Endodermal cell (in vitro differentiated cells): Measurements from ENCODE around the gene MRPL45. TPM values are rescaled to one million over a fixed set of nuclear protein-coding genes. Genes with fewer than 3 reads are reported as not detected.
"Not testable (repeated sequence)": the region's sequence is repeated elsewhere in the genome, so short reads cannot be mapped to it uniquely, and the experiment has no call there.

Source experiments
- DNase-seq: peaks from one replicate; pipeline ENCODE4 v3.0.0-alpha.2; 2017
- H3K27ac ChIP-seq: 2 replicates; pipeline ENCODE4 v1.5.1; 2013; ENCODE audit warnings: mild to moderate bottlenecking, low read depth, low read length, moderate library complexity
- H3K27me3 ChIP-seq: 2 replicates; pipeline ENCODE4 v1.6.1; 2013; ENCODE audit warnings: mild to moderate bottlenecking, low read length, moderate library complexity; ENCODE audit not compliant: insufficient read depth, control insufficient read depth, poor library complexity, severe bottlenecking
- H3K36me3 ChIP-seq: 2 replicates; pipeline ENCODE4 v1.7.0; 2013; ENCODE audit warnings: mild to moderate bottlenecking, low read length, moderate library complexity; ENCODE audit not compliant: control insufficient read depth, insufficient read depth
- H3K4me1 ChIP-seq: one replicate; pipeline ENCODE4 v1.7.0; 2013; ENCODE audit warnings: low read length; ENCODE audit not compliant: control insufficient read depth, insufficient read depth
- H3K4me3 ChIP-seq: 2 replicates; pipeline ENCODE4 v1.5.1; 2013; ENCODE audit warnings: mild to moderate bottlenecking, low read length, moderate library complexity
- H3K9ac ChIP-seq: 2 replicates; pipeline ENCODE4 v1.6.1; 2013; ENCODE audit warnings: mild to moderate bottlenecking, low read length, moderate library complexity; ENCODE audit not compliant: poor library complexity, severe bottlenecking; ENCODE audit errors: extremely low read depth
- H3K9me3 ChIP-seq: 2 replicates; pipeline ENCODE4 v1.6.1; 2013; ENCODE audit warnings: mild to moderate bottlenecking, low read length, moderate library complexity; ENCODE audit not compliant: control insufficient read depth
- H3K27ac Mint-ChIP-seq: 2 replicates; pipeline ENCODE4 v1.8.0; 2020; ENCODE audit warnings: mixed read lengths
- H3K27me3 Mint-ChIP-seq: 2 replicates; pipeline ENCODE4 v1.8.0; 2021; ENCODE audit warnings: mild to moderate bottlenecking, mixed read lengths; ENCODE audit not compliant: insufficient read depth
- H3K36me3 Mint-ChIP-seq: 2 replicates; pipeline ENCODE4 v1.8.0; 2020; ENCODE audit warnings: low read depth, mixed read lengths
- H3K4me1 Mint-ChIP-seq: 2 replicates; pipeline ENCODE4 v1.8.0; 2020; ENCODE audit warnings: mixed read lengths
- H3K4me3 Mint-ChIP-seq: 2 replicates; pipeline ENCODE4 v1.8.0; 2020; ENCODE audit warnings: mild to moderate bottlenecking, moderate library complexity, mixed read lengths
- H3K9me3 Mint-ChIP-seq: 2 replicates; pipeline ENCODE4 v1.8.0; 2020; ENCODE audit warnings: mild to moderate bottlenecking, mixed read lengths
- WGBS, 2 experiments: methylation state at CpG; one replicate each; pipeline versions ENCODE4 v1.1.5 to v1.1.7; 2013; ENCODE audit warnings: missing lambda C conversion rate in 2 of 2, mixed read lengths in 1 of 2; ENCODE audit not compliant: insufficient coverage in 1 of 2, insufficient read length in 1 of 2; 5-methylcytosine and 5-hydroxymethylcytosine counted together
- total RNA-seq, 2 donors: library from RNA; stranded (reverse); fragmentation: NEBNext Ultra II Directional in 1 of 2; extraction: Animal tissue kit (Norgen Biotek cat#: 25700) in 1 of 2; gene quantifications; 2 replicates in 1 of 2; 3 replicates in 1 of 2; pipeline ENCODE4 v1.2.1, GENCODE V29; 2021

MRPL45 gene
- total RNA-seq, 2 donors from 2014 or later: 48.8 to 51.9 TPM

DNA sequence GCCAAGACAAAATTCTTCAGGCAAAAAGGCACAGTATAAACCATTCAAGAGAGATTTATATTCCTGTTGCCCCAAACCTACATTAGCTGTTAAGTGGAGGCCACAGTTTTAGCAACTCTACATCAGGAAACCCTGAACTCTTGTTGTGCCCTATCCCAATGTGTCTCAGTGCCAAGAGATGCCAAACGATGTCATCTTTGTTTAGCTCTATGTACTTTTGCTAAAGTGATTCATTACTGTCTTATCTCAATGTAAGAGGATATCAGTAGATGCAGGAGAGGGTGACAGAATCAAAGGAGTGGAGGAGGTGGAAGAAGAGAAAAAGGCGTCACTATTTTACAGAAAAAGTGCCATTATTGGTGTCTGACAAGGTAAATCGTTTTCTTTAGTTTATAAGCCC lies 28.8 kb upstream of the MRPL45 start:
- not testable (repeated sequence) for H3K4me3 Mint-ChIP-seq, H3K4me1 ChIP-seq, H3K9ac ChIP-seq, H3K36me3 ChIP-seq, H3K27ac Mint-ChIP-seq, H3K27me3 Mint-ChIP-seq, H3K27ac ChIP-seq, H3K27me3 ChIP-seq, H3K4me3 ChIP-seq, H3K9me3 Mint-ChIP-seq, H3K9me3 ChIP-seq, DNase-seq, H3K36me3 Mint-ChIP-seq
- H3K4me1 Mint-ChIP-seq: peaks cover 17% of the 10 kb centered on the region
- WGBS, 2 experiments: 64 to 88% methylated on average over 2 of the region's 3 CpGs

DNA sequence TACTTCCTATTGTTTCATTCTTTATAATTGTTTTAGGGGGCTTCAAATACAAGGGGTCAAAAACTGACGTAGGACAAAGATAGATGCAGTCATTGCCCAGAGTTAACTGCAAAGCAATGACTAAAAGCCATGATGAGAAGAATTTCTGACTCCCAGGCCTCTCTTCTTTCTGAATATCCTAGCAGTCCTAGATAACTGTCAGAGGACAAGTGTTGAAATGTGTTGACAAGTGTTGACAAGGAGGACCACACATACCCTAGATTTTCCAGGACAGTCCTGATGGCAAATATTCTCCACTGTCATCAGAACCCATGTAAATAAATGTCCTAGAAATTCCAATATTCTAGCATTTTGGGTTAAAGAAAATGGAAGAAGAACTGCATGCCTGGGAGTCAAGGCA lies 27.9 kb upstream of the MRPL45 start:
- not testable (repeated sequence) for H3K27ac Mint-ChIP-seq, H3K27me3 Mint-ChIP-seq, H3K4me1 ChIP-seq, H3K36me3 ChIP-seq, H3K4me3 ChIP-seq, H3K9ac ChIP-seq, H3K4me3 Mint-ChIP-seq, H3K36me3 Mint-ChIP-seq, H3K27me3 ChIP-seq, DNase-seq, H3K9me3 ChIP-seq, H3K27ac ChIP-seq, H3K9me3 Mint-ChIP-seq
- peaks cover 17% of the 10 kb centered on the region for H3K4me1 Mint-ChIP-seq
- 100% methylated on average over 1 of the region's 1 CpG; no CpG with 5 or more reads in 1 of the 2 experiments for WGBS, 2 experiments

DNA sequence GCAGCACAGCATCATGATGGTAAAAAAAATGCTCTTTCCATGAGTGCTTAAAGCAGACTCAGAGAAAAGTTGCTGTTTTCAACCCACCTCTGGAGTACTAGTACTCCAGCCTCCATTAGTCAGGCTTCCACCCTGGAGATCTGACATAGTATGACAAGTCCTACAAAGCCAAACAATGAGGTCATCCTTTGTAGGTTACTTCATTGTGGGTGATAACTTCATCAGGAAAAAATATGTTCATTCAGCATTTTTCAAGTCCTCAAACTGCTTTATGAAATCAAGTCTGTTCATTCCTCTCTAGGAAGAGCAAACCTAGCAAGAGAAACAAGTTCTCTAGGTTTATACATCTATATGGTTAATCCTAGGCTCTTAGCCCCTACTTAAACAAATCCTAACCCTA lies 27.4 kb upstream of the MRPL45 start:
- not testable (repeated sequence) for H3K9me3 Mint-ChIP-seq, DNase-seq, H3K4me3 Mint-ChIP-seq

DNA sequence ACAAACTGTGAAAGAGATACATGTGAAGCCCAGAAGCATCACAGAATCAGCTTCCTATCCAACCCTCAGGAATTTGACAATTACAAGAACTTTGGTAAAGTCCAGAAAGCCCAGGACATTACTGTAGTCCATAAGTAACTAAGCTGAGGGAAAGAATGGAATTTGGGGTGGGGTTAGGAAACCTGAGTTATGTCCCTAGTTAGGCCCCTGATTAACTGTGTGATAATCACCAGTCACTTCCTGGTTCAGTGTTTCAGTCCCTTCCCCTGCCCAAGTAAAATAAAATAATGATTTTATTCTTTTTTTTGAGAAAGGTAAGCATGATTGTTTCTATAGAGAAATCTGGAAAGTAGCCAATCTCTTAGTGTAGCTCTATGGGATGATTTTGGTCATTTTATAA lies 11.0 kb upstream of the MRPL45 start:
- H3K4me1 Mint-ChIP-seq, H3K27me3 ChIP-seq, H3K9me3 ChIP-seq, H3K4me1 ChIP-seq, H3K27ac ChIP-seq, H3K27ac Mint-ChIP-seq, H3K4me3 Mint-ChIP-seq, H3K36me3 ChIP-seq, H3K36me3 Mint-ChIP-seq, H3K9ac ChIP-seq, H3K9me3 Mint-ChIP-seq, H3K4me3 ChIP-seq, DNase-seq, H3K27me3 Mint-ChIP-seq: not testable (repeated sequence)

More for the DNA sequence above, 27.4 kb upstream of the MRPL45 start:
- H3K36me3 ChIP-seq, H3K27ac Mint-ChIP-seq, H3K36me3 Mint-ChIP-seq, H3K9me3 ChIP-seq, H3K4me3 ChIP-seq, H3K27me3 Mint-ChIP-seq, H3K27me3 ChIP-seq, H3K9ac ChIP-seq, H3K4me1 ChIP-seq, H3K27ac ChIP-seq: not testable (repeated sequence)
- H3K4me1 Mint-ChIP-seq: peaks cover 17% of the 10 kb centered on the region

DNA sequence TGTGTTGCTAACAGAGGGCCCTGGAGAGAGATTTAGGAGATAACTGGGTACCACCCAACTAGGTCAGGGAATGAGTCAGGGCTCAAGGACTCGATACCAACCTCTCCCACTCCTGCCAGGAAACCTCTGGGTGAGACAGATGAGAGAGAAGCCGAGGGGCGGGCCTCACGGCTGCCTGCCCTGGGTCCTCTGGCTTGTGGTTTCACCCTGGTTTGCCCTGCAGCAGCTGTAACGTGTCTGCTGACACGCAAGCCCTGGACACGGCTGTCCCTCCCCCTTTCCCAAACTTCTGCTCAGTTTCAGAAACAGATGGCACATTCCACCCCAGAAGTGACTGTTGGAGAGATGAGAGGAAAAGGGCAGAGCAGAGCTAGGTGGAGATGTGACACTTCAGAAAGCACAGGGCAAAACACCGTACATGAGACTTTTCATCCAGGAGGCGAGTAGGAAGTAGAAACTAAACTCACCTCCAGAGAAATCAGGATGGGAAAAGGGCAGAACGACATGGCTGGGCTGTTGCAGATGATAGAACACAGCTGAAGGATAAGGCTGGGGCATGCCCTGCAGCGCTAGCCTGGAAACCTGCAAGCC lies 10.4 kb upstream of the MRPL45 start:
- H3K9me3 ChIP-seq, H3K36me3 Mint-ChIP-seq, H3K9me3 Mint-ChIP-seq, H3K4me3 Mint-ChIP-seq, H3K9ac ChIP-seq, H3K4me1 ChIP-seq, H3K4me1 Mint-ChIP-seq, H3K4me3 ChIP-seq, H3K27me3 Mint-ChIP-seq, H3K36me3 ChIP-seq, H3K27ac Mint-ChIP-seq, H3K27ac ChIP-seq, H3K27me3 ChIP-seq: not testable (repeated sequence)
- 79 to 83% methylated on average over 4 to 5 of the region's 11 CpGs for WGBS, 2 experiments
- peak; percentile 54 for DNase-seq
